ENCODE data around the gene NRAP. TPM values are rescaled to one million over a fixed set of nuclear protein-coding genes. Genes with fewer than 3 reads are reported as not detected.

NRAP gene
- total and polyA plus RNA-seq, 2 of the 4 experiments (the other 2 are of a cell fraction): not detected

DNA sequence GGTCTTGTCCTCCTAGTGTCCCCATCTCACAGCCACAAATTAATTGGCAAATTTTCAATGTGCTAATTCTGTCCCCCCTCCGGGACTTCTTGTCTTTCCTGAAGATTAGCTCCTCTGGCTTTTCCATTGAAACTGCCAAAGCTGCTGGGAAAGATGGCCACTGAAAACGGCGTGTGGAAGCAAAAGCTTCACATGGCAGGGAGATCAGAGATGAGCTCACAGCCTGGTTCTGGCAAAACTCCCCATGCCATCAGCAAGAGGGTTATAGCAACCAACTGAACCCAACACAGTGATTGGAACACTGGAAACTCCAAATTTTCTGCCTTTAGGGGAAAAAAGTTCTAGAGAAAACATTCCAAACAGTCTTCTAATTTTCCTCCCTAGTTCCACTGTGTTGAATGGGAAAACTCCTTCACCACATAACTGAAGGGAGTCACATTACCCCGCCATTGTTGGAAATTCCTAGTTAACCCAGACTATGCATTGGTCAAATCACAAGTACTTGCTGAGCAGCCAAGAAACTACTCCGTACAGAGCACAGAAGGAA is 37.0 kb downstream of the NRAP start:
- H2AFZ ChIP-seq (replicated peaks; ENCODE audit: low read length, poor library complexity): no peak overlapping the region
- no peak overlapping the region for H2BK15ac ChIP-seq (ENCODE audit: low read depth, low read length)
- no peak overlapping the region for H2BK120ac ChIP-seq (ENCODE audit: low read depth, low read length)
- H4K91ac ChIP-seq (ENCODE audit: insufficient read depth, low read depth, low read length): no peak overlapping the region
- no peak overlapping the region for H2AK9ac ChIP-seq (replicated peaks; ENCODE audit: low read depth, low read length, poor library complexity)
- no peak overlapping the region for H4K8ac ChIP-seq (ENCODE audit: low read depth in 2 of 2, low read length in 2 of 2)
- no peak overlapping the region for H4K5ac ChIP-seq (ENCODE audit: low read depth, low read length)
- POLR2A ChIA-PET (ENCODE audit: unreplicated experiment): no interaction called here
- no TSS peak for BruUV-seq (replicated peaks)
- H3K36me3 ChIP-seq (ENCODE audit: control insufficient read depth, insufficient read depth, low read length): no peaks in the 10 kb centered on the region
- ATAC-seq (ENCODE audit: low read depth) (no peak), DNase-seq (no peak)
- H2BK20ac ChIP-seq (ENCODE audit: low read depth, low read length): no peak overlapping the region
- peaks cover 13% of the 10 kb centered on the region for H3K27me3 ChIP-seq (ENCODE audit: control insufficient read depth, insufficient read depth, low read length)
- in situ Hi-C loops (cut with MboI; ENCODE audit: low sequenced_read_pairs): no loop called here
- no peak overlapping the region for H3K27ac ChIP-seq (ENCODE audit: insufficient read depth, low read length)
- H3K4me1 ChIP-seq (ENCODE audit: control insufficient read depth, insufficient read depth, low read length): no peaks in the 10 kb centered on the region
- no peaks in the 10 kb centered on the region for H3K9me3 ChIP-seq (ENCODE audit: control insufficient read depth, insufficient read depth, low read length)
- no peak overlapping the region for H3K56ac ChIP-seq (ENCODE audit: extremely low read depth, insufficient read depth, low read length)
- intact Hi-C loops (cut with micrococcal nuclease): no loop called here
- H3K9me1 ChIP-seq (ENCODE audit: insufficient read depth, low read length): no peaks in the 10 kb centered on the region
- no peak overlapping the region for H2AK5ac ChIP-seq (ENCODE audit: low read depth, low read length)
- no peak overlapping the region for H3K14ac ChIP-seq (replicated peaks; ENCODE audit: low read depth, low read length)
- no peak overlapping the region for H3K4ac ChIP-seq (ENCODE audit: low read depth, low read length)
- H3K18ac ChIP-seq (ENCODE audit: low read depth, low read length): no peak overlapping the region
- no peaks in the 10 kb centered on the region for H3K79me1 ChIP-seq (ENCODE audit: low read depth in 1 of 2, low read length in 2 of 2)
- WGBS, 2 experiments (ENCODE audit: extremely low coverage in 2 of 2, insufficient read length in 1 of 2): no CpG with 5 or more reads among the region's 5 CpGs
- CTCF ChIA-PET: no interaction called here
- no peak overlapping the region for H3K4me3 ChIP-seq (ENCODE audit: insufficient read depth, low read depth, low read length)
- no peak for TF ChIP-seq RAD21 (IDR thresholded peaks at IDR 0.05; ENCODE audit: low read length)
- TF ChIP-seq RCOR1 (IDR thresholded peaks at IDR 0.05; ENCODE audit: insufficient replicate concordance, low read length): no peak
- TF ChIP-seq, protein P1, sequence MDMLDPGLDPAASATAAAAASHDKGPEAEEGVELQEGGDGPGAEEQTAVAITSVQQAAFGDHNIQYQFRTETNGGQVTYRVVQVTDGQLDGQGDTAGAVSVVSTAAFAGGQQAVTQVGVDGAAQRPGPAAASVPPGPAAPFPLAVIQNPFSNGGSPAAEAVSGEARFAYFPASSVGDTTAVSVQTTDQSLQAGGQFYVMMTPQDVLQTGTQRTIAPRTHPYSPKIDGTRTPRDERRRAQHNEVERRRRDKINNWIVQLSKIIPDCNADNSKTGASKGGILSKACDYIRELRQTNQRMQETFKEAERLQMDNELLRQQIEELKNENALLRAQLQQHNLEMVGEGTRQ (IDR thresholded peaks at IDR 0.05; ENCODE audit: low read depth, low read length): no peak
- TF ChIP-seq CEBPB (IDR thresholded peaks at IDR 0.05; ENCODE audit: low read depth, low read length): no peak
- TF ChIP-seq, protein P2, sequence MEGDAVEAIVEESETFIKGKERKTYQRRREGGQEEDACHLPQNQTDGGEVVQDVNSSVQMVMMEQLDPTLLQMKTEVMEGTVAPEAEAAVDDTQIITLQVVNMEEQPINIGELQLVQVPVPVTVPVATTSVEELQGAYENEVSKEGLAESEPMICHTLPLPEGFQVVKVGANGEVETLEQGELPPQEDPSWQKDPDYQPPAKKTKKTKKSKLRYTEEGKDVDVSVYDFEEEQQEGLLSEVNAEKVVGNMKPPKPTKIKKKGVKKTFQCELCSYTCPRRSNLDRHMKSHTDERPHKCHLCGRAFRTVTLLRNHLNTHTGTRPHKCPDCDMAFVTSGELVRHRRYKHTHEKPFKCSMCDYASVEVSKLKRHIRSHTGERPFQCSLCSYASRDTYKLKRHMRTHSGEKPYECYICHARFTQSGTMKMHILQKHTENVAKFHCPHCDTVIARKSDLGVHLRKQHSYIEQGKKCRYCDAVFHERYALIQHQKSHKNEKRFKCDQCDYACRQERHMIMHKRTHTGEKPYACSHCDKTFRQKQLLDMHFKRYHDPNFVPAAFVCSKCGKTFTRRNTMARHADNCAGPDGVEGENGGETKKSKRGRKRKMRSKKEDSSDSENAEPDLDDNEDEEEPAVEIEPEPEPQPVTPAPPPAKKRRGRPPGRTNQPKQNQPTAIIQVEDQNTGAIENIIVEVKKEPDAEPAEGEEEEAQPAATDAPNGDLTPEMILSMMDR (conservative IDR thresholded peaks at IDR 0.05; ENCODE audit: low read depth, low read length): no peak
- TF ChIP-seq MAZ (IDR thresholded peaks at IDR 0.05; ENCODE audit: borderline replicate concordance, low read depth, low read length): no peak
- TF ChIP-seq, protein P3, sequence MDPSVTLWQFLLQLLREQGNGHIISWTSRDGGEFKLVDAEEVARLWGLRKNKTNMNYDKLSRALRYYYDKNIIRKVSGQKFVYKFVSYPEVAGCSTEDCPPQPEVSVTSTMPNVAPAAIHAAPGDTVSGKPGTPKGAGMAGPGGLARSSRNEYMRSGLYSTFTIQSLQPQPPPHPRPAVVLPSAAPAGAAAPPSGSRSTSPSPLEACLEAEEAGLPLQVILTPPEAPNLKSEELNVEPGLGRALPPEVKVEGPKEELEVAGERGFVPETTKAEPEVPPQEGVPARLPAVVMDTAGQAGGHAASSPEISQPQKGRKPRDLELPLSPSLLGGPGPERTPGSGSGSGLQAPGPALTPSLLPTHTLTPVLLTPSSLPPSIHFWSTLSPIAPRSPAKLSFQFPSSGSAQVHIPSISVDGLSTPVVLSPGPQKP (IDR thresholded peaks at IDR 0.05; ENCODE audit: borderline replicate concordance, low read depth, low read length): no peak
- H4K20me1 ChIP-seq (ENCODE audit: insufficient read depth, low read length): no peaks in the 10 kb centered on the region
- no peak overlapping the region for H3K4me2 ChIP-seq (ENCODE audit: low read depth, low read length)
- H3K23ac ChIP-seq (ENCODE audit: low read depth, low read length): no peak overlapping the region
- H3K9ac ChIP-seq (ENCODE audit: low read depth, low read length): no peak overlapping the region
- H2BK5ac ChIP-seq (ENCODE audit: low read depth, low read length, poor library complexity, severe bottlenecking): no peak overlapping the region
- dilution Hi-C loops (cut with HindIII; ENCODE audit: low sequenced_read_pairs, unreplicated experiment): no loop called here
